Lower leg skin (tissue), 4 donors: Measurements from ENCODE around the gene TXLNA. TPM values are rescaled to one million over a fixed set of nuclear protein-coding genes. Genes with fewer than 3 reads are reported as not detected.

Source experiments
- DNase-seq, 2 donors: peaks; one replicate each; pipeline ENCODE4 v3.0.0-alpha.2; 2019; ENCODE audit warnings: low spot score in 2 of 2
- H3K4me3 ChIP-seq: fragments of 200-600 bp; sonication (generic); 2 replicates; pipeline ENCODE4 v1.5.1; 2017; ENCODE audit warnings: mild to moderate bottlenecking, low read depth; ENCODE audit not compliant: poor library complexity, severe bottlenecking
- CTCF ChIP-seq, 3 donors: fragments of 450-650 bp; IDR thresholded peaks; one replicate each; pipeline ENCODE4 v1.5.1; 2016; ENCODE audit warnings: antibody characterized with exemption in 3 of 3, mild to moderate bottlenecking in 3 of 3, moderate library complexity in 2 of 3
- POLR2A ChIP-seq, 2 donors: fragments of 450-650 bp; IDR thresholded peaks; one replicate each; pipeline ENCODE4 v1.6.1; 2016 to 2017; ENCODE audit warnings: antibody characterized with exemption in 2 of 2, mild to moderate bottlenecking in 1 of 2, moderate library complexity in 1 of 2
- WGBS, 2 donors: methylation state at CpG; one replicate each; pipeline ENCODE4 v1.1.5; 2018; 5-methylcytosine and 5-hydroxymethylcytosine counted together
- intact Hi-C: fragments of 100-400 bp; cut with DNase I; formaldehyde crosslinking; loops from one replicate; pipeline ENCODE4 v1.15.0; 2023; ENCODE audit warnings: low total_unique reads
- total RNA-seq, 4 donors: library from RNA; depleted of rRNA; stranded (reverse); fragments of >200 nt; gene quantifications; one replicate each; pipeline ENCODE4 v1.1.0, GENCODE V29; 2016

TXLNA gene
- total RNA-seq, 4 donors from 2014 or later: 41.1 to 62.0 (median 56.6) TPM

GRCh38 chr1:32208891-32209328 is 29.4 kb downstream of the TXLNA start, which contains the start of gene DCDC2B:
Gene DCDC2B (plus strand): TSS chr1:32209089. CDS start chr1:32209094, 5 bp downstream.
- intact Hi-C loops: no loop called here
- WGBS, 2 donors: 64 to 75% methylated on average over 5 of the region's 5 CpGs
- DNase-seq: peak in 1 of 2 donors; percentile 33
- TF ChIP-seq POLR2A (IDR thresholded peaks at IDR 0.05) (no peak), CTCF (IDR thresholded peaks at IDR 0.05) (no peak)
- no peak within 1 kb of the TSS for H3K4me3 ChIP-seq

- no peak for DNase-seq
- 61 to 70% methylated on average over 10 of the region's 10 CpGs for WGBS, 2 donors
- TF ChIP-seq CTCF (IDR thresholded peaks at IDR 0.05): no peak
- no peak for TF ChIP-seq POLR2A (IDR thresholded peaks at IDR 0.05)
- intact Hi-C loops: no loop called here
- no peak overlapping the region for H3K4me3 ChIP-seq
These were observed 36.4 kb downstream of the TXLNA start for GRCh38 chr1:32215629-32216480.

DNA sequence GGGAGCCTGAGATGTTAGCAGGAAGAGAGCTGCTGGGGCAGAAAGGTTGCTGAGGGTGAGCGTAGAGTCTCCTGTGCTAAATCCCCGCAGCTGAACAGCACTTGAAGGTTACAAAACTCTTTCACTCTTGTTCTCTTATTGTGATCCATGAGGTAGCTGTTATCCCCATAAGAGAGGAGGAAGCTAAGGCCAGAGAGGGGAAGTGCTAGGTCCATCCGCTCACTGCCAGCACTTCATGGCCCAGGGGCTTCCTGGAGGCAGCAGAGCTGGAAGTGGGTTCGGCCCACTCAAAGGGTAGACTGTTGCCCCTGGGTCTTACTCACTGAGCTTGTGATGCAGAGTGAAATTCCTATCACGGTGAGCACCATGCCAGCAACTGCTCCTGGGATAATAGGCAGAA is 37.1 kb downstream of the TXLNA start:
- H3K4me3 ChIP-seq: no peak overlapping the region
- intact Hi-C loops: no loop called here
- no peak for DNase-seq
- TF ChIP-seq CTCF (IDR thresholded peaks at IDR 0.05): no peak
- no peak for TF ChIP-seq POLR2A (IDR thresholded peaks at IDR 0.05)
- 91 to 94% methylated on average over 5 of the region's 5 CpGs for WGBS, 2 donors

DNA sequence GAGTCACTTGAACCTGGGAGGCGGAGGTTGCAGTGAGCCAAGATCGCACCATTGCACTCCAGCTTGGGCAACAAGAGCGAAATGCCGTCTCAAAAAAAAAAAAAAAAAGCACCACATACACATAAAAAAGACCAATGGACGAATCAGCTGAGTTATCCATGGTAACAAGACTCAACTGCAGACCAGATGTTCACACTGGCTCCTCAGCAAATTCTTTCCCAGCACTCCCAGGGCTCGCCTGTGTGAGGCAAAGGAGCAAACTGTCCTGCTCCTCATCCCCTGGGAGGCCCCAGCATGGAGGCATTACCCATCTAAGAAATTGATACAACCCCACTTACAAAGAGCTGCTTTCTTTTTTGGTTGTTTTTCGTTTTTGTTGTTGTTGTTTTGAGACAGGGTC is 39.5 kb downstream of the TXLNA start:
- WGBS, 2 donors: 71 to 81% methylated on average over 7 of the region's 7 CpGs
- intact Hi-C loops: no loop called here
- TF ChIP-seq CTCF (IDR thresholded peaks at IDR 0.05): no peak
- no peak for TF ChIP-seq POLR2A (IDR thresholded peaks at IDR 0.05)
- no peak overlapping the region for H3K4me3 ChIP-seq
- no peak for DNase-seq

DNA sequence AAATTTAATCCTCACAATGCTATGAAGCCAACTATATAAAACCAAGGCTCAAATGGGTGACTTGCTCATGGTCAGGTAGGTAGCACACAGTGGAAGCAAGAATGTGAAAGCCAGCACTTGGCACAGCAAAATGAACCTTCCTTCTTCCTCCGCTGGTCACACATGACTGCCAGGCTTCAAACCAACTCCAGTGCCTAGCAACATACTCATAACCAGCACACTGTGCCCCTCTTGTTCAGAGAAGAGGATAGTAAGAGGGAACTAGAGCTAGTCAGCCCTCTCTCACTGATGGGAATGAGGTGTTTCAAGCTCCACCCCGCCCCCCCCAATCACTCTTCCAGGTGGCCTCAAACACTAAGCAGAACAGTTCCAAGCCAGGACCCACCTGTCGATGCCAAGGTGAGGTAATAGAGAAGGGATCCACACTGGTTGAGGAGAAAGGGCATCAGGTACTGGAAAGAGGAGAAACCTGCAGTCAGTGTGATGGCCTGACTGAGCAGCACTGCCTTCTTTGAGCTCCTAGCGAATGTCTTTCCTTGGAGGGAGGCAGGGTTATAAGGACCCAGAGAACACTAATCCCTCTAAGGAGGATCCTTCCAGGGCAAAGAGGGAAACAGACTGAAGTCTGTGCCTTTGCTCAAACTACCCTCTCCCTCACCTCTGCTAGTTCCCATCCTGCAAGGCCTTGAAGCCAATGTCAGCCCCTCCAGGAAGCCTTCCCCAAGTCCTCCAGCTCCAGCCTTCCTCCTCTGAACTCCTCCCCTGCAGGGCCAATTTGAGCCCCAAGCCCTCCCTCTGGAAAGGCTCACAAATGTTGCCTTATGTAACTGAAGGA is 41.5 kb downstream of the TXLNA start:
- no peak for TF ChIP-seq CTCF (IDR thresholded peaks at IDR 0.05)
- TF ChIP-seq POLR2A (IDR thresholded peaks at IDR 0.05): no peak
- no peak overlapping the region for H3K4me3 ChIP-seq
- no peak for DNase-seq
- intact Hi-C loops: no loop called here
- WGBS, 2 donors: 84 to 88% methylated on average over 4 of the region's 4 CpGs
